Type B pancreatic cell (in vitro differentiated cells): Measurements from ENCODE around the gene CCDC12. TPM values are rescaled to one million over a fixed set of nuclear protein-coding genes. Genes with fewer than 3 reads are reported as not detected.

Experiments used
- DNase-seq: peaks from one replicate; pipeline ENCODE4 v3.0.0; 2021; ENCODE audit warnings: mixed read lengths; ENCODE audit not compliant: unreplicated experiment; ENCODE audit errors: extremely low spot score
- H3K27ac Mint-ChIP-seq: 2 replicates; pipeline ENCODE4 v1.8.0; 2021; ENCODE audit warnings: mild to moderate bottlenecking, mixed read lengths
- H3K27me3 Mint-ChIP-seq: 2 replicates; pipeline ENCODE4 v1.8.0; 2021; ENCODE audit warnings: mixed read lengths
- H3K36me3 Mint-ChIP-seq: 2 replicates; pipeline ENCODE4 v1.8.0; 2021; ENCODE audit warnings: mixed read lengths
- H3K4me1 Mint-ChIP-seq: one replicate; pipeline ENCODE4 v1.8.0; 2021; ENCODE audit warnings: mixed read lengths; ENCODE audit not compliant: unreplicated experiment
- H3K4me3 Mint-ChIP-seq: 2 replicates; pipeline ENCODE4 v1.8.0; 2021; ENCODE audit warnings: mild to moderate bottlenecking, mixed read lengths
- H3K9me3 Mint-ChIP-seq: 2 replicates; pipeline ENCODE4 v1.8.0; 2021; ENCODE audit warnings: mixed read lengths
- total RNA-seq: library from RNA; stranded (reverse); gene quantifications from 2 replicates; pipeline ENCODE4 v1.2.1, GENCODE V29; 2021; ENCODE audit warnings: low replicate concordance
- TF ChIP-seq, protein P1 (sequence below): fragments of 200-600 bp; sonication (generic); conservative IDR thresholded peaks from 2 replicates; pipeline ENCODE4 v1.5.0; 2021; ENCODE audit warnings: antibody characterized with exemption, mild to moderate bottlenecking

CCDC12 gene
- total RNA-seq, 1 donor from 2014 or later: 46.7 TPM

DNA sequence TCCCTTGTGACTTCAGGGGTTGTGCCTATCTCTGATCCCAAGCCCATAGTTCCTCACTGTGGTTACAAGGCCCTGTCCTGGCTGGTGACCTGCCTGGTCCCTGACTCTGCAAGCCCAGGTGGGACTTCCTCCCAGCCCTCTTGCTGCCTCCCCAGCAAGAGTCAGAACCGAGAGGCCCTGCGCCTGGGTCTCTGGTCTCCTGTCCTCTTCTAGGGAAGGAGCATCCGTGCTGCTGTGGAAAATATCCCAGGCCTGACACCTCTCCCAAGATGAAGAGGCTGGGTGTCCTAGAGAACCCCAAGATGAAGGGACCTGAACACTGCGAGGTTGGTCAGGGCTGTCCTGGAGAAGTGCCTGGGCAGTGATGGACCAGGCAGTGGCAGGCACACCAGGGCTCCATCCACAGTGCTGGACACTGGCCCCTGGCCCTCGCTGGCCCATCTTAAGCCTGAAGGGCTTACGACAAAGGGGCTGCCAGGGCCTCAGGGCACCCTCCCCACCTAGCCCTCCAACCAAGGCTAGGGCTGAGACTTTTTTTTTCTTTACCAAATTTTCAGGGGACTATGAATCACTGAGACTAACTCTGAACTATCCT, 66.3 kb downstream of the CCDC12 start:
- peaks cover 4% of the 10 kb centered on the region for H3K4me1 Mint-ChIP-seq

DNA sequence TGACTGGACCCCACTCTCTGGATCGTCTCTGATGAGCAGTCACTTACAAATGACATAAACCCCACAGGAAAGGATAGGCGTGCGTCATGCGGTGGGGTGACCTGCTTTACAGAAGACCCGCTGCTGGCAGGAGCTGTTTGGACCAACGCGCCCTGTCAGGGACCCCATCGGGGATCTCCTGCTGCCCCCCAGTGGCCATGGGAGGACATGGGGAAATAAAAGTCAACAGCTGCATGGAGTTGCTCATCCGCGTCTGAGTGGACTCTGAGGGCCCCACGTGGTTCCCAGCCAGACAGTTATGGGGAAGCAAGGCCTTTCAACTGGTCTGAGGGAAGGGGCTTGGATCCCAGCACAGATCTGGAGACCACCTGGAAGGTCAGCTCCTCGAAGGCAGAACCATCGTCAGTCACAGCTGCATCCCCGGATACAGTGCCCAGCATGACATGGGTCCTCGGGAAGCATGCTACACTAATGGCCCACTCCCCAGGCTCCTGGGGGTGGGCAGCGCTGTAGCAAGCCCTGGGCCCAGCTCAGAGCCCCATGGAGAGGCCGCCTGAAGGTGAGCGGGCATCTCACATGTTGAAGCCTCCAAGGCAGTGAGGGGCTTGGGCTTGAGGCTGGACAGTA, 66.9 kb downstream of the CCDC12 start:
- TF ChIP-seq, protein P1, sequence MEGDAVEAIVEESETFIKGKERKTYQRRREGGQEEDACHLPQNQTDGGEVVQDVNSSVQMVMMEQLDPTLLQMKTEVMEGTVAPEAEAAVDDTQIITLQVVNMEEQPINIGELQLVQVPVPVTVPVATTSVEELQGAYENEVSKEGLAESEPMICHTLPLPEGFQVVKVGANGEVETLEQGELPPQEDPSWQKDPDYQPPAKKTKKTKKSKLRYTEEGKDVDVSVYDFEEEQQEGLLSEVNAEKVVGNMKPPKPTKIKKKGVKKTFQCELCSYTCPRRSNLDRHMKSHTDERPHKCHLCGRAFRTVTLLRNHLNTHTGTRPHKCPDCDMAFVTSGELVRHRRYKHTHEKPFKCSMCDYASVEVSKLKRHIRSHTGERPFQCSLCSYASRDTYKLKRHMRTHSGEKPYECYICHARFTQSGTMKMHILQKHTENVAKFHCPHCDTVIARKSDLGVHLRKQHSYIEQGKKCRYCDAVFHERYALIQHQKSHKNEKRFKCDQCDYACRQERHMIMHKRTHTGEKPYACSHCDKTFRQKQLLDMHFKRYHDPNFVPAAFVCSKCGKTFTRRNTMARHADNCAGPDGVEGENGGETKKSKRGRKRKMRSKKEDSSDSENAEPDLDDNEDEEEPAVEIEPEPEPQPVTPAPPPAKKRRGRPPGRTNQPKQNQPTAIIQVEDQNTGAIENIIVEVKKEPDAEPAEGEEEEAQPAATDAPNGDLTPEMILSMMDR: peak; percentile 96
- H3K4me1 Mint-ChIP-seq: peaks cover 4% of the 10 kb centered on the region
- H3K4me3 Mint-ChIP-seq: no peak overlapping the region
- DNase-seq: peak; percentile 87
- no peaks in the 10 kb centered on the region for H3K9me3 Mint-ChIP-seq
- H3K27me3 Mint-ChIP-seq: no peaks in the 10 kb centered on the region
- no peaks in the 10 kb centered on the region for H3K36me3 Mint-ChIP-seq
- peak overlapping the region; percentile 65 for H3K27ac Mint-ChIP-seq

More for the DNA sequence above, 66.3 kb downstream of the CCDC12 start:
- TF ChIP-seq, protein P1: no peak
- no peaks in the 10 kb centered on the region for H3K27me3 Mint-ChIP-seq
- no peak overlapping the region for H3K27ac Mint-ChIP-seq
- H3K36me3 Mint-ChIP-seq: no peaks in the 10 kb centered on the region
- H3K4me3 Mint-ChIP-seq: no peak overlapping the region
- no peaks in the 10 kb centered on the region for H3K9me3 Mint-ChIP-seq
- DNase-seq: no peak

DNA sequence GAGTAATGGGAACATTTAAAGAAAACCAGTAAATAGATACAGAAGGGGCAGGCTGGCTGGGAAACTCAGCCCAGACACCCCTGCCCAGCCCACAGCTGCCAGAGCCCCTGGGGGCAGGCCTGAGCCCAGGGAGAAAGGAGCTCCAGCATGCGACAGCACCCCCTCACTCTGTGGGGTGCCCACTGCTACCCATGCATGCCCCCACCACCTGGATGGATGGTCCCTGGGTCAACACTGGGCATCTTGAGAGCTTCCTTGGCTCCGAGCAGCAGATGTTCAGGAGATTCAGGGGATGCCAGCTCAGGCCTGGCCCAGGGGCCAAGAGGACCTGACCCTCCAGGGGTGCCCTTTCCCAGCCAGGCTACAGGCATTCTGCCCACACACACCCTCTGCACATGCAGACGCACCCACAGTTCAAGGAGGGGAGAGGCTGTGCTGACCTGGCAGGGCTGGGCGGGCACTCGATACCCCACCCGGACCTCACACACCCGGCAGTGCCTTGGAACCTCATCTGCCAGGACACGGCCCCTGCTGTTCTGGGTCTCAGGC, 67.5 kb downstream of the CCDC12 start:
- no peaks in the 10 kb centered on the region for H3K27me3 Mint-ChIP-seq
- no peak overlapping the region for H3K4me3 Mint-ChIP-seq
- peaks cover 4% of the 10 kb centered on the region for H3K4me1 Mint-ChIP-seq
- H3K27ac Mint-ChIP-seq: peak overlapping the region; percentile 65
- H3K36me3 Mint-ChIP-seq: no peaks in the 10 kb centered on the region
- TF ChIP-seq, protein P1: no peak
- H3K9me3 Mint-ChIP-seq: no peaks in the 10 kb centered on the region
- DNase-seq: no peak

DNA sequence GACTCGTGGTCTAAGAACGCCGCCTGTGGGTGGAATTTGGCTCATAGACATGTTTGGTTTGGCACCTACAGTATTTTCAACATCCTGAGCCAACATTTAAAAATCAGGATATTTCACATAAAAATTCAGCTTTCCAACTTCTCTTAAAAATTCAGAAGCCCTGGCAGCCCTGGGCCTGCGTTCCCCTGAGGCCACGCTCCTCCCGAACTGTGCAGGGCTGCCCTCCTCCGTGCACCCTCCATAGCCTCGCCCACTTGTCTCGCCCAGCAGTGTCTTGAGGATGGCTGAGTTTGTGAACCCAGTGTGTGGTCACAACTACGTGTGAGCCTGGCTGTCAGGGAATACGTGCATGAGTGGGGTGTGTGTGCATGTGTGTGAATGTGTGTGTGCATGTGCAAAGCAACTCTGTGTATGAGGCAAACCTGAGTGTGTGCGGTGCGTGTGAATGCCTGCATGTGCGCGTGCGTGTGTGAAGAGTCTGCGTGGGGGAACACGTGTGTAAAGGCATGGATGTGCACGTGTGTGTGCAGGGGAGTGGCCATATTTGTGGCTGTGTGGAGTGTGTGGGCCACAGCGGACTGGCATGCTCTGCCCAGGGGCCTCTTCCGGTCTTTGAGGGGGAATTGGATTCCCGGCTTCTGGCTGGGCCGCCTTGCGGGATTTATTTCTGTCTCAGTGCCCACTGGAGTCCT, 68.1 kb downstream of the CCDC12 start:
- TF ChIP-seq, protein P1: no peak
- Mint-ChIP-seq H3K27me3 (no peaks in the 10 kb centered on the region), H3K4me3 (no peak overlapping the region), H3K9me3 (no peaks in the 10 kb centered on the region), H3K4me1 (peaks cover 4% of the 10 kb centered on the region), H3K36me3 (no peaks in the 10 kb centered on the region), H3K27ac (no peak overlapping the region)
- no peak for DNase-seq

DNA sequence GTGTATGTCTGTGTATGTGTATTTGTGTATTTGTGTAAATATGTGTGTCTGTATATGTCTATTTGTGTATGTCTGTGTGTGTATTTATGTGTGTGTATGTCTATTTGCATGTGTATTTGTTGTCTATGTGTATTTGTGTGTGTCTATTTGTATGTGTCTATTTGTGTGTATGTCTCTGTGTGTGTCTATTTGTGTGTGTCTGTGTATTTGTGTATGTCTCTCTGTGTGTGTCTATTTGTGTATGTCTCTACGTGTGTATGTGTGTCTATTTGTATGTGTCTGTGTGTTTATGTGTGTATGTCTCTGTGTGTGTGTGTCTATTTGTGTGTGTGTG, 68.6 kb downstream of the CCDC12 start:
- H3K9me3 Mint-ChIP-seq: no peaks in the 10 kb centered on the region
- TF ChIP-seq, protein P1: no peak
- DNase-seq: no peak
- H3K27ac Mint-ChIP-seq: no peak overlapping the region
- no peaks in the 10 kb centered on the region for H3K36me3 Mint-ChIP-seq
- no peaks in the 10 kb centered on the region for H3K27me3 Mint-ChIP-seq
- H3K4me1 Mint-ChIP-seq: peaks cover 4% of the 10 kb centered on the region
- no peak overlapping the region for H3K4me3 Mint-ChIP-seq
